ENCODE results near the gene P4HA2. TPM values are rescaled to one million over a fixed set of nuclear protein-coding genes. Genes with fewer than 3 reads are reported as not detected.

The P4HA2 gene
- total and polyA plus RNA-seq, 2 of the 8 experiments (the other 6 are each of a cell fraction or from before 2014, with no cell fraction given), result 7.4 to 9.3 TPM

GRCh38 chr5:132256783-132257130, 29.1 kb upstream of the P4HA2 start:
- DNase-seq (ENCODE audit: low read depth in 1 of 2, low spot score in 2 of 2) (no peak), FAIRE-seq (no peak)
- no peak overlapping the region for H2BK15ac ChIP-seq (ENCODE audit: low read length)
- H3K23me2 ChIP-seq (ENCODE audit: low read depth, low read length), result peaks cover 10% of the 10 kb centered on the region; the same call in 1 of the 2 replicates
- no peaks in the 10 kb centered on the region for H3K36me3 ChIP-seq (ENCODE audit: control insufficient read depth in 2 of 4, insufficient read depth in 4 of 4, low read length in 3 of 4)
- peak overlapping the region; percentile 55 for H4K5ac ChIP-seq (ENCODE audit: insufficient read length, low read depth, low read length)
- H3K27ac ChIP-seq (ENCODE audit: low read depth, low read length), result no peak overlapping the region
- CTCF ChIA-PET (ENCODE audit: partially characterized antibody), result interaction anchor here (2.2 to 5.2 kb wide), 2 partner anchors 17 to 243 kb away, joined by 9 to 40 read pairs; no protein-coding TSS in a partner anchor
- H3K9ac ChIP-seq (replicated peaks in 1 of 4; ENCODE audit: extremely low read depth in 1 of 4, low read depth in 3 of 4, low read length in 3 of 4), result no peak overlapping the region
- no peak overlapping the region for H2AK5ac ChIP-seq (ENCODE audit: low read depth, low read length)
- no peaks in the 10 kb centered on the region for H3K79me2 ChIP-seq (ENCODE audit: control insufficient read depth in 1 of 2, insufficient read depth in 2 of 2, low read length in 2 of 2)
- H4K91ac ChIP-seq (replicated peaks; ENCODE audit: insufficient read length, low read length), result no peak overlapping the region
- H3K79me1 ChIP-seq (ENCODE audit: low read depth, low read length), result no peaks in the 10 kb centered on the region; the same call in 1 of the 2 replicates
- H2BK12ac ChIP-seq (ENCODE audit: low read depth, low read length), result peak overlapping the region; percentile 68; the same call in 1 of the 2 replicates
- H3K4ac ChIP-seq (replicated peaks; ENCODE audit: insufficient read length, low read depth, low read length), result no peak overlapping the region
- H2BK5ac ChIP-seq (ENCODE audit: low read depth, low read length), result no peak overlapping the region; the same call in 1 of the 2 replicates
- no peak overlapping the region for H2BK120ac ChIP-seq (replicated peaks; ENCODE audit: low read depth, low read length)
- no peak overlapping the region for H3K23ac ChIP-seq (ENCODE audit: insufficient read length)
- H2BK20ac ChIP-seq (ENCODE audit: low read length), result no peak overlapping the region
- no peaks in the 10 kb centered on the region for H3K9me3 ChIP-seq (ENCODE audit: insufficient read depth in 2 of 2, low read depth in 1 of 2, low read length in 1 of 2)
- no peak overlapping the region for H3K56ac ChIP-seq (replicated peaks; ENCODE audit: insufficient read length, low read depth, low read length)
- POLR2A ChIA-PET (ENCODE audit: partially characterized antibody), result interaction anchor here (1.0 kb wide), 1 partner anchor 22 kb away, joined by 5 read pairs; no protein-coding TSS in a partner anchor
- no peak overlapping the region for H3K14ac ChIP-seq (ENCODE audit: insufficient read length)
- H4K20me1 ChIP-seq (replicated peaks in 1 of 2; ENCODE audit: control insufficient read depth in 1 of 2, insufficient read depth in 2 of 2, low read length in 2 of 2), result no peaks in the 10 kb centered on the region
- H3K4me3 ChIP-seq (ENCODE audit: extremely low read depth in 1 of 4, insufficient read depth in 2 of 4, low read depth in 3 of 4, low read length in 4 of 4), result peak overlapping the region; percentile 40 to 63 (median 47); a peak in 7 of 8 replicates
- peaks cover 0 to 10% (median 9%) of the 10 kb centered on the region in 4 experiments; a peak in 3 of 7 replicates for H3K27me3 ChIP-seq (replicated peaks in 1 of 4; ENCODE audit: control insufficient read depth in 3 of 4, extremely low read depth in 1 of 4, insufficient read depth in 3 of 4, low read length in 3 of 4)
- TF ChIP-seq CEBPB (IDR thresholded peaks at IDR 0.05; ENCODE audit: low read depth, low read length), result no peak
- TF ChIP-seq RBBP5 (IDR thresholded peaks at IDR 0.05; ENCODE audit: borderline replicate concordance, low read depth, low read length), result 0 out of 2 replicates have a peak, but pooled peaks have one; percentile 16
- peak overlapping the region; percentile 74 to 85 for H3K4me2 ChIP-seq (ENCODE audit: insufficient read depth in 1 of 2, low read depth in 2 of 2, low read length in 2 of 2)
- H3K4me1 ChIP-seq (replicated peaks in 1 of 4; ENCODE audit: control insufficient read depth in 3 of 4, insufficient read depth in 4 of 4, low read length in 3 of 4), result peaks cover 0 to 19% (median 6%) of the 10 kb centered on the region in 4 experiments; a peak in 6 of 7 replicates
- WGBS, 2 experiments (ENCODE audit: extremely low coverage in 1 of 2, insufficient coverage in 1 of 2, insufficient read length in 1 of 2, insufficient replicate concordance in 2 of 2, low coverage in 1 of 2, low lambda C conversion rate in 2 of 2, missing lambda C conversion rate in 1 of 2), result 79% methylated on average over 6 of the region's 6 CpGs; no CpG with 5 or more reads in 1 of the 2 experiments
- H3K18ac ChIP-seq (ENCODE audit: extremely low read depth, low read length), result peak overlapping the region; percentile 80; the same call in 1 of the 2 replicates
- peak overlapping the region; percentile 81; the same call in 1 of the 2 replicates for H4K8ac ChIP-seq (ENCODE audit: extremely low read depth, insufficient read depth, low read length)
- H2AFZ ChIP-seq (ENCODE audit: low read length), result peak overlapping the region; percentile 88

All from H1 (cell line).